Activated gamma-delta T cell treated with anti-CD3 and anti-CD28 coated beads, Interleukin-2, amount 50 U/mL, for 16 hours (primary cell): Measurements from ENCODE around the gene CAMK4.

Source experiments
- DNase-seq: peaks from one replicate; pipeline ENCODE4 v3.0.0-alpha.2; 2020; ENCODE audit warnings: low read depth

The CAMK4 gene

DNA sequence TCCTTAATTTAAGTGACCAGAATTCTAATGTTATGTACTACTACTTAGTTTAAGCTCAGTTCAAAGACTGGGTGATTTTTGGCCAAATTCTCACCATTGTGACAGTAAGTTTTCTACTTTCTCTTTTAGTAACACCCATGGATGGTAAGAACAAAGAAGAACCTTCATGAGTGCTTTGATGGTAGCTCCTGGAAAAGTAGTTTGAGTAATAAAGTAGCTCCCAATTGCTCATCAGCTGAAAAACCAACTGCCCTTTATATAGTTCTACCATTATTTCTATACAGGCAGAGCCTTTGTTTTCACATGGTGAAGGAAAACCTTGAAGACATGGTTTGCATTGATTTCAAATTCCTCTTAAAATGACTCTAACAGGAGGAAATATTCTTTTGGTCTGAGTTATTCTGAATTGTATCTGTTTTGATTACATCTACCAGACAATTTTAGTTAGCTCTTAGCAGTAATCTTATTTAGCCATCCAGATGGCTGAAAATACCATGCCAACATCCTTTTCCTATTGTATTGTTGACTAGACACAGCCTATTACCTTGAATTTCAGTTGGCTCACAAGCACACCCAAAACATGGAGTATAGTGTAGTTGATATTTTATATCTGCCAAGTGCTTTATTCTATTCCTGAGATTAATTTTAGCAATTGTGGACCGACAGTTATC, 311.8 kb downstream of the CAMK4 start:
- DNase-seq: no peak

DNA sequence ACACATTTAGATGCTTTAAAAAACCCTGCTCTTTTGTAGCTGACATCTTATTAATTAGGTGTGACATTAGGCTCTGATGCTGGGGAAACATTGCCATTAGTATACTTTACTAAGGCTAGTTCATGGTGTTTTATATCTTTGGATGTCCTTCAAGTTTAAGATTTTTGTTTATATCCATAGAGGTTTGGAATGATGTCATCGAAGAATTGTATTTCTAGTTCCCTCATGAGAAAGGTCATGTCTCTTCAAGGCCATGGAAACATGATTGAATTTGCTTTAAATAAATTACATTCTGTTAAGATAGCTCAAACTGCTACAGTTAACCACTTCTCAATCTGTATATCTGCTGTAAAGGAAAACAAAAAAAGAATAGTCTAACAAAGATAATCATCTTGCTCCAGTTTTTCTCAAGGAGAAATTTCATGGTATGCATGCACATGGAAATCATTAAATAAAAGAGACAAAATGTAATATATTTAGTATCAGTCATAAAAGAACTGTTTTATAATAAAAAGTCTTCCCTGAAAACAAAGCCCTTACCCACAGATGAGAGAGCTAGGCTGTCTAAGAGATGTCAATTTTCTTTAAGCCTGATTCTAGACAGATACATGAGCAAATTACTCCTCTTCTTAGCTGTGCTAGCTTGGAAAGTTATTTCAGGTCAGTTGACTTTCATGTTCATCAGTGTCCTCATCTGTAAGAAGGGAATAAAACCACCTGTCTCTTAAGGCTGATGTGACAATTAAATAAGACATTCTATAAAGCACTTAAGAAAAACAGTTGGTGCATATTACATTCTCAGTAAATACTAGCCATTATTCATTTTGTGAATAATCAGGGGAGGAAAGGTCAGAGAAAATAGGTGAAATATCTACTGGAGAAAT, 313.2 kb downstream of the CAMK4 start:
- DNase-seq: no peak
